HG03060 (cell line): ENCODE measurements around the gene EIF4H.
"Not testable (repeated sequence)": the region's sequence is repeated elsewhere in the genome, so short reads cannot be mapped to it uniquely, and the experiment has no call there.

ENCODE experiments used
- ATAC-seq: cut with Tn5 transposase; IDR thresholded peaks from one replicate; pipeline ENCODE4 v1.9.1; 2021; ENCODE audit warnings: low read depth, moderate number of reproducible peaks; ENCODE audit not compliant: unreplicated experiment

The EIF4H gene

GRCh38 chr7:74223711-74224510, 49.8 kb downstream of the EIF4H start:
- no peak for ATAC-seq

- no peak for ATAC-seq
Measured at GRCh38 chr7:74224511-74224832, 50.3 kb downstream of the EIF4H start.

GRCh38 chr7:74224907-74225306, 50.8 kb downstream of the EIF4H start:
- ATAC-seq = not testable (repeated sequence)

GRCh38 chr7:74225400-74225799, 51.2 kb downstream of the EIF4H start:
- no peak for ATAC-seq

- ATAC-seq = no peak
Measured at GRCh38 chr7:74226633-74227032, 52.5 kb downstream of the EIF4H start.

- no peak for ATAC-seq
Measured at GRCh38 chr7:74228951-74229900, 55.1 kb downstream of the EIF4H start.

GRCh38 chr7:74230446-74231231, 56.5 kb downstream of the EIF4H start:
- no peak for ATAC-seq

- ATAC-seq = peak; percentile 67
Measured at GRCh38 chr7:74231232-74231590, 57.1 kb downstream of the EIF4H start.

GRCh38 chr7:74233655-74234285, 59.6 kb downstream of the EIF4H start:
- no peak for ATAC-seq

GRCh38 chr7:74235518-74236268, 61.5 kb downstream of the EIF4H start:
- no peak for ATAC-seq

GRCh38 chr7:74236284-74236683, 62.1 kb downstream of the EIF4H start:
- no peak for ATAC-seq

GRCh38 chr7:74240482-74240881, 66.3 kb downstream of the EIF4H start:
- no peak for ATAC-seq

- ATAC-seq = no peak
Measured at GRCh38 chr7:74242122-74242443, 67.9 kb downstream of the EIF4H start.

- ATAC-seq = no peak
Measured at GRCh38 chr7:74246497-74246896, 72.3 kb downstream of the EIF4H start.
